HG02571 (cell line): Measurements from ENCODE around the gene PDZD7.

Experiments used
- ATAC-seq: cut with Tn5 transposase; IDR thresholded peaks from one replicate; pipeline ENCODE4 v1.9.1; 2021; ENCODE audit warnings: mild to moderate bottlenecking, moderate library complexity; ENCODE audit not compliant: unreplicated experiment

Gene PDZD7

GRCh38 chr10:101061624-101062231, 30.8 kb upstream of the PDZD7 start, which contains the start of gene KAZALD1:
TSS of gene KAZALD1 (plus strand) at chr10:101061989. CDS start at chr10:101062593, 604 bp downstream.
- ATAC-seq, result no peak

GRCh38 chr10:101060951-101061623, 30.2 kb upstream of the PDZD7 start:
- peak; percentile 46 for ATAC-seq

- peak; percentile 43 for ATAC-seq
These were observed 29.4 kb upstream of the PDZD7 start for GRCh38 chr10:101060036-101060950.

GRCh38 chr10:101056365-101057151, 25.6 kb upstream of the PDZD7 start:
- ATAC-seq, result no peak

GRCh38 chr10:101055411-101055810, 24.5 kb upstream of the PDZD7 start:
- ATAC-seq, result no peak

GRCh38 chr10:101054876-101055275, 23.9 kb upstream of the PDZD7 start:
- ATAC-seq, result no peak

GRCh38 chr10:101054351-101054750, 23.4 kb upstream of the PDZD7 start:
- ATAC-seq, result no peak

- ATAC-seq, result no peak
These were observed 22.6 kb upstream of the PDZD7 start for GRCh38 chr10:101053516-101053915.

GRCh38 chr10:101052285-101052684, 21.4 kb upstream of the PDZD7 start:
- ATAC-seq, result no peak

GRCh38 chr10:101050208-101051069, 19.5 kb upstream of the PDZD7 start:
- no peak for ATAC-seq

- ATAC-seq, result no peak
These were observed 17.3 kb upstream of the PDZD7 start for GRCh38 chr10:101047961-101048892.

- ATAC-seq, result no peak
These were observed 16.3 kb upstream of the PDZD7 start for GRCh38 chr10:101047268-101047667.

GRCh38 chr10:101046332-101047238, 15.7 kb upstream of the PDZD7 start:
- ATAC-seq, result no peak

- ATAC-seq, result no peak
These were observed 13.2 kb upstream of the PDZD7 start for GRCh38 chr10:101044117-101044516.

GRCh38 chr10:101043363-101043707, 12.4 kb upstream of the PDZD7 start:
- ATAC-seq, result no peak

- ATAC-seq, result peak; percentile 94
These were observed 11.9 kb upstream of the PDZD7 start for GRCh38 chr10:101042667-101043362.

- ATAC-seq, result no peak
These were observed 11.2 kb upstream of the PDZD7 start for GRCh38 chr10:101042118-101042517.
